GM21529 (cell line): ENCODE results near the gene CNDP1.
A peak's percentile ranks its signal among the peaks of the same experiment; 100 is the strongest.

Source experiments
- ATAC-seq: cut with Tn5 transposase; IDR thresholded peaks from one replicate; pipeline ENCODE4 v1.9.1; 2021; ENCODE audit not compliant: unreplicated experiment

CNDP1 gene

GRCh38 chr18:74574916-74575315, 40.6 kb downstream of the CNDP1 start:
- ATAC-seq = no peak

DNA sequence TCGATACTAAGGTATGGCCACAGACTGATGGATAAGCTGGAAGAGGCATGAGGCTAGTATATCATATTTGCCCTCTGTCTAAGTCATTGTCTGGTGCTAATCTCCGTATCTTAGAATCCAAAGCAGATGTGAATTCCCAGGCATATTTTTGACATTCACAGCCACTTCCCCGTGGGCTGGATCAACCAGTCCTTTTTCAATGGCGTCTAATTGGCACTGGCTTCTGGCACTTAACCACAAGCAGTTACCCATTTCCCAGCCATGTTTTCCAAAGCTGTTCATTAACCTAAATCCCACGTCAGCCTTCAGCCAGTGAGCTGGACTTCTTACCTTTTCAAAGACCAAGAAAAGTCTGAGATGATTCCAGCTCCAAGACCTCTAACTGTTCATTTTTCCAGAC, 42.7 kb downstream of the CNDP1 start:
- no peak for ATAC-seq

DNA sequence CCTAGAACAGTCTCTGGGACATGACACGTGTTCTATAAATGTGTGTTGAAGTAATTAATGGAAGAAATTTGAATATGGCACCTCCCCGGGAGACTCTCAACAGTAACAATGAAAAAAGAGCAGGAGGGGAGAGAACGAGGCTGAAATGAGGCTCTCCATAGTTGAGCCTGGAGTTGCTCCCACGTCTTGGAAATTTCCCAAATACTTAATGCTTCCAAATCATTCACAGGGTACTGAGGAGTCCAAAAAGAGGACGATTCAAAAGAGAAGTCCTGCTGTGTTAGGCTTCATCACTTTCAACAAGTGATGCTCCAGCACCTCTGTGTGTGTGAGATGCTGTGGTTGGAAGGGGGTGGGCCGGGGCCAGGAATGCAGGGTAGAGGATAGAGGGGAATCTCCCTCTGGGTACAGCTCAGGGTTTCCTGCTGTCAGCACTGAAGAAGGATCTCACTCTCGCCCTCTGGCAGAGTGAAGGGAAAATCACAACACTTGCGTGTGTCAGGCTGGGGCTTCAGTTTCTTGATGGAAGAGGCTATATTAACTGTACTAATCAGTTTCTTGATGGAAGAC, 45.3 kb downstream of the CNDP1 start:
- no peak for ATAC-seq

- ATAC-seq = no peak
Observed at GRCh38 chr18:74582642-74583041, 48.3 kb downstream of the CNDP1 start.

GRCh38 chr18:74587441-74587840, 53.1 kb downstream of the CNDP1 start:
- ATAC-seq = no peak

DNA sequence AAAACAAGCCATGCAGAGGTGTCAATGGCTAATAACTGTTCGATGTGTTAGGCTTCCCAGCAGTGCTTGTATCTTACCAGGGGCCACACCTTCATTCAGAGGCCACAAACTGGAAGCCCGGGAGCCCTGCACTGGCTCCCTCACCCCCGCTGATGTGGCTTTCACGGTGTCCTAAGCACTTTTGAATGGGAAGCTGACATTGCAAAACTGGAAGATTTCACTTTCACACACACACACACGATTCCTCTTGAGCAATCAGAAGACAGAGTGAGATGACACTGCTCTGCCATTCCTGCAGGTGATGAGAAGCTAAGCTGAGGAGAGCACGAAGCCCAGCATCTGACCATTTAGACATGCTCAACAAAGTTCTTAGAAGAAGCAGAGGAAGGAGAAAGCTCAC, 54.7 kb downstream of the CNDP1 start:
- ATAC-seq = no peak

DNA sequence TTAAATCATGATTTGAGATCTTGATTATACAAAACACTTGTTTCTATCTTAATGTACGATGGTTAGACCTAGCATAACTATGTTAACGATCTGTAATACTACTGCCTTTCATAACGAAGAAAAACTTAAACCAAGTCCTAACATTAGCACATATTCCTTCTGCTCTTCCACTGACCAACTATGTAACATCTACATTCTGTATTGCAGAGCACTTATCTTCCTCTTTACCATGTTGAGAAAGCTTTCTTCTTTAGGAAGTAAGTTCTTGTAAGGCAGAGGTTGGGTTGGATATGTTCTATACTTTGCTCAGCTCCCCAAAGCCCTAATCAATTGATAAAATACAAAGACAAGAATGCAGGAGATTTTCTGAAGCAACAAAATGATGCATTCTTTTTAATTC, 55.5 kb downstream of the CNDP1 start:
- no peak for ATAC-seq

- no peak for ATAC-seq
Observed at GRCh38 chr18:74590671-74591070, 56.4 kb downstream of the CNDP1 start.

- ATAC-seq = no peak
Observed at GRCh38 chr18:74595431-74595830, 61.1 kb downstream of the CNDP1 start.

- ATAC-seq = peak; percentile 36
Observed at GRCh38 chr18:74597034-74597661, 62.8 kb downstream of the CNDP1 start.

- ATAC-seq = peak; percentile 72
Observed at GRCh38 chr18:74597662-74598349, 63.5 kb downstream of the CNDP1 start, which contains the start of gene ZNF407. ZNF407 (plus strand) TSS chr18:74597870; CDS start chr18:74631020, 33,150 bp downstream.

DNA sequence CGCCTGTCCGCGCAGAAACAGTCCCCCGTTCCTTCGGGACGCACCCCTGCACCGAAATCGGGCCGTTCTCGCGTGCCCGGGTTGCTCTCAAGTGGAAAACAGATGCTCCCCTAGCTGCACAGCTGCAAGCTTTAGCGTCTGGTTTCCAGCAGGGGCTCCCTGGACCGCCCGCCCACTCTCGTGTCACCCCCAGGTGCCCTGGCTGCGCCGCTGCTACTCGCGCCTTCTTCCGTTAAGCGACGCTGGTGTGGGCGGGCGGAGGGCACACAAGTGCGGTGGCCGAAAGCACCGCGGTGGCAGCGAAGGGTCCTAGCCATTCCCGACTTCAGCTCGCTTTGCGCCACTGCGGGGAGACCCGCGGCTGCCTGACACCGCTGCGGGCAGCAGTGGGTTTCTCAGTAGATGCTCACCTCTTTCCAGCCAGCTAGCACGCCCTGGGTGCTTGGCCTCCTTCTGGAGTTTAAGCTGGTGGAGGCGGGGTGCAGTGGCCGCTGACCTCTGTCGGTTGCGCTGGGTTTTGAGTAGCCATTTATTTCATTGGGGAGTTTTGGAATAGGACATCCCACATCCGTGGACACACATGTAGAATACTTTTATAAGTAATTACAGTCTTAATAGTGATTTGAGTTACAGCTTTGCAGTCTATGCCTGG, 64.2 kb downstream of the CNDP1 start:
- peak; percentile 53 for ATAC-seq

- ATAC-seq = no peak
Observed at GRCh38 chr18:74604361-74604760, 70.1 kb downstream of the CNDP1 start.

GRCh38 chr18:74604774-74605173, 70.5 kb downstream of the CNDP1 start:
- ATAC-seq = no peak

- no peak for ATAC-seq
Observed at GRCh38 chr18:74608681-74609080, 74.4 kb downstream of the CNDP1 start.

- no peak for ATAC-seq
Observed at GRCh38 chr18:74609535-74609934, 75.2 kb downstream of the CNDP1 start.

DNA sequence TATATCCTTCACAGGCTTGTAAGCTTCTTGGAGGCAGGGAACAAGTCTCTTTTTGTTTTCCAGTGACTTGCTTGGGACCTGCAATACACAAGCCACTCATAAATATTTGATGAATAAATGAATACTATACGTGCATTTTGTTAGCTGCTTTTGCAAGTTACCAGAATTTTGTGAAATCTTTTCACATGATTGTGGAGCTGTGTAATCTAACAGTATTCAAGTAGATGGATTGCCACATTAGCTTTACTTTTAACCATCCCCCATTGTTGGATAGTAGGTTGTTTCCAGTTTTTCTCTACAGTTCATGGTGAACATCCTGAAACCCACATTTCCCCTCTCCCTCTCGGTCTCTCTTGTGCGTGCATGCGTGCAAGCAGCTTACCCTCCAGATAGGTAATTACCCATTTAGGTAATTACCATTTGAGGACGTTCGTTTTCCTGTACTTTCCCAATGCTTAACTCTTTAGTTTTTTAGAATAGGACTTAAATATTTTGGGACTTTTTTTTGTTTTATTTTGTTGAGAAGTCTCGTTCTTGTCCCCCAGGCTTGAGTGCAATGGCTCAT, 75.8 kb downstream of the CNDP1 start:
- no peak for ATAC-seq

GRCh38 chr18:74610860-74611259, 76.6 kb downstream of the CNDP1 start:
- no peak for ATAC-seq

GRCh38 chr18:74611765-74612164, 77.5 kb downstream of the CNDP1 start:
- no peak for ATAC-seq

GRCh38 chr18:74613381-74613780, 79.1 kb downstream of the CNDP1 start:
- ATAC-seq = peak; percentile 56

DNA sequence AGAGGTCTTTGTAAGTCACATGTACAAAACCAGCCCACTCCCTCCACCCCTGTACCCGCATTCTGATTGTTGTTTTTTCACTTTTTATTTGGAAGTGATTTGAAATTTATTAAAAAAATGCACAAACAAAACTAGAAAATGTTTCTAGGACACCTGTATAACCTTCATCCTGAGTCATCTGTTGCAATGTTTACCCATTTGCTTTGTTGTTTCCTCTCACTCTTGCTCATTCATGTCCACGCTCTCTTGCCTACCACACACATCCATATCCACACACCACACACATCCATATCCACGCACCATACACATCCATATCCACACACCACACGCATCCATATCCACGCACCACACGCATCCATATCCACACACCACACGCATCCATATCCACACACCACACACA, 82.2 kb downstream of the CNDP1 start:
- ATAC-seq = no peak

DNA sequence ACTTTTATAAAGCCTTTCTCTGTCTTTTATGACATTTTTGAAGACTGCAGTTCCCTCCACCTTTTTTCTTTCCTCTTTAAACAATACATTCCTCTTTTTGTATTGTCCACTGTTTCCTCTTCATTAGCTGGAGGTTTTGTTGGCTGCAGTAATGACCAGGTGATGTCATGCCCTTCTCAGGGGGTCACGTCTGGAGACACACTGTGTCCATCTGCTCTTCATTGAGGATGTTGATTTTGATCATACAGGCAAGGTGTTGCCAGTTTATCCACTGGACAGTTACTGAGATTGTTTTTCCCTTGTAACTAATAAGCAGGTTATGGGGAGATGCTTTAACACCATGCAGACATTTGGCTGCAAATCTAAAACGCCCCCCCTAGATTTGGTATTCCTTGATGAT, 83.2 kb downstream of the CNDP1 start:
- ATAC-seq = no peak
